ENCODE measurements around the gene RIPK1. TPM values are rescaled to one million over a fixed set of nuclear protein-coding genes. Genes with fewer than 3 reads are reported as not detected.

Gene RIPK1
- total RNA-seq, 4 donors from 2014 or later = 38.5 to 48.7 (median 40.8) TPM

DNA sequence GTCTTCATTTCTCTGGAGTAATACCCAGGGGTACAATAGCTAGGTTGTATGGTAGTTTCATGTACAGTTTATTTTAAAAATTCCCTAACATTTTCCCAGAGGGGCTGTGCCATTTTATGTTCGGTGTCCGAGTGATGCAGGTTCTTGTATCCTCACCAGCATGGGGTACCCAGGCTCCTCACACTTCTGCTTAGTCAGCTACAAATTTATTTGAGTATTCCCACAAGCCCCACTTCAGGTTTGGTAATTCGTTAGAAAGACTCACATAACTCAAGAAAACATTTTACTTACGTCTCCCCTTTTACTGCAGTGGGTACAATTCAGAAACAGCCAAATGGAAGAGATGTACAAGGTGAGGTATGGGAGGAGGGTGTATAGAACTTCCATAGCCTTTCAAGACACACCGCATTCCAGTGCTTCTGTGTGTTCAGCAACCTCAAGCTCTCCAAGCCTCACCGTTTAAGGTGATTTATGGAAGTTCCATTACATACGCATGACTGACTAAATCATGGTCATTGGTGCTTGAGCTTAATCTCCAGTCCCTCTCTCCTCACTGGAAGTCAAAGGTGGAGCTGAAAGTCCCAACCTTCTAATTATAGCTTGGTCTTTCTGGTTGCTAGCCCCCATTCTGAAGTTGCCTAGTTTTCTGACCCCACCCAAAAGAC is 18.1 kb downstream of the RIPK1 start:
- H3K36me3 ChIP-seq = peaks cover 0 to 80% (median 0%) of the 10 kb centered on the region in 3 donors
- no peak overlapping the region for H3K4me3 ChIP-seq
- H3K27ac ChIP-seq = no peak overlapping the region
- no peaks in the 10 kb centered on the region for H3K9me3 ChIP-seq
- H3K27me3 ChIP-seq = no peaks in the 10 kb centered on the region
- TF ChIP-seq CTCF (IDR thresholded peaks at IDR 0.05) (no peak), POLR2A (IDR thresholded peaks at IDR 0.05) (no peak)
- no peaks in the 10 kb centered on the region for H3K4me1 ChIP-seq
- no peak for DNase-seq

DNA sequence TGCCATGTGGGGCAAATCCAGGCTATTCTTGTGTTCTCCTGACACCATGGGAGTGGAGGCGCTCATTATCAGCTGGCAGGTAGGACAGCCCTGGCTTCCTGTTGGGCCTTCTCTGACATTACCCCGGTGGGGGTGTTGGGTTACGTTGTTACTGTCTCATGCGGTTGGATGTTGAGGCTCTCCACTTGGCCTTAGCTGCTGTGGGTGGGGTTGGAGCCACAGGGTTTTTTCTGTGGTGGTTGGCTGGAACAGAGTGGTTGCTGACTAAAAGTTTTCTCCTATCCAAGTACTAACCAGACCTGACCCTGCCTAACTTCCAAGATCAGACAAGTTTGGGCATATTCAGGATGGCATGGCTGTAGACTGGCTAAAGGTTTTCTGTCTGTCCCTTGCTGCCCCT is 20.2 kb downstream of the RIPK1 start:
- no peak overlapping the region for H3K27ac ChIP-seq

GRCh38 chr6:3088968-3089367 is 20.7 kb downstream of the RIPK1 start:
- no peak for TF ChIP-seq CTCF (IDR thresholded peaks at IDR 0.05)
- TF ChIP-seq POLR2A (IDR thresholded peaks at IDR 0.05) = no peak
- DNase-seq = no peak
- Histone ChIP-seq H3K27me3 (no peaks in the 10 kb centered on the region), H3K4me1 (no peaks in the 10 kb centered on the region), H3K4me3 (no peak overlapping the region), H3K9me3 (no peaks in the 10 kb centered on the region), H3K27ac (no peak overlapping the region), H3K36me3 (peaks cover 0 to 59% (median 0%) of the 10 kb centered on the region in 3 donors)

More for the DNA sequence above, 20.2 kb downstream of the RIPK1 start:
- H3K27me3 ChIP-seq = no peaks in the 10 kb centered on the region
- TF ChIP-seq CTCF (IDR thresholded peaks at IDR 0.05) = no peak
- no peak for TF ChIP-seq POLR2A (IDR thresholded peaks at IDR 0.05)
- H3K36me3 ChIP-seq = peaks cover 0 to 62% (median 0%) of the 10 kb centered on the region in 3 donors
- DNase-seq = no peak
- no peak overlapping the region for H3K4me3 ChIP-seq
- no peaks in the 10 kb centered on the region for H3K9me3 ChIP-seq
- H3K4me1 ChIP-seq = no peaks in the 10 kb centered on the region

- TF ChIP-seq POLR2A (IDR thresholded peaks at IDR 0.05) (no peak), CTCF (IDR thresholded peaks at IDR 0.05) (no peak)
- H3K36me3 ChIP-seq = peaks cover 0 to 59% (median 0%) of the 10 kb centered on the region in 3 donors
- no peak overlapping the region for H3K27ac ChIP-seq
- no peak for DNase-seq
- no peaks in the 10 kb centered on the region for H3K4me1 ChIP-seq
- H3K27me3 ChIP-seq = no peaks in the 10 kb centered on the region
- H3K9me3 ChIP-seq = no peaks in the 10 kb centered on the region
- H3K4me3 ChIP-seq = no peak overlapping the region
Observed at GRCh38 chr6:3090013-3090412, 21.7 kb downstream of the RIPK1 start.

GRCh38 chr6:3094815-3095214 is 26.5 kb downstream of the RIPK1 start:
- TF ChIP-seq POLR2A (IDR thresholded peaks at IDR 0.05) (no peak), CTCF (IDR thresholded peaks at IDR 0.05) (no peak)
- peaks cover 0 to 59% (median 0%) of the 10 kb centered on the region in 3 donors for H3K36me3 ChIP-seq
- DNase-seq = no peak
- no peaks in the 10 kb centered on the region for H3K27me3 ChIP-seq
- no peaks in the 10 kb centered on the region for H3K9me3 ChIP-seq
- no peak overlapping the region for H3K4me3 ChIP-seq
- H3K4me1 ChIP-seq = no peaks in the 10 kb centered on the region
- H3K27ac ChIP-seq = no peak overlapping the region
